ENCODE data around the gene GRHL1. TPM values are rescaled to one million over a fixed set of nuclear protein-coding genes. Genes with fewer than 3 reads are reported as not detected.

Gene GRHL1
- total RNA-seq, 4 donors from 2014 or later = 0.29 to 1.0 (median 0.75) TPM

GRCh38 chr2:10016001-10016801 lies 64.7 kb downstream of the GRHL1 start:
- Histone ChIP-seq H3K4me1 (no peaks in the 10 kb centered on the region), H3K9me3 (no peaks in the 10 kb centered on the region), H3K27ac (no peak overlapping the region), H3K36me3 (no peaks in the 10 kb centered on the region), H3K4me3 (no peak overlapping the region), H3K27me3 (no peaks in the 10 kb centered on the region)
- TF ChIP-seq POLR2A (IDR thresholded peaks at IDR 0.05) = no peak
- no peak for TF ChIP-seq CTCF (IDR thresholded peaks at IDR 0.05 in 4 of 5, conservative IDR thresholded peaks at IDR 0.05 in 1 of 5)
- ATAC-seq (no peak), DNase-seq (no peak)
- intact Hi-C loops (cut with DNase I; ENCODE audit: low total_unique reads) (no loop called here), in situ Hi-C loops (cut with MboI; ENCODE audit: low sequenced_read_pairs in 4 of 4) (no loop called here)

- Histone ChIP-seq H3K4me3 (no peak overlapping the region), H3K27ac (no peak overlapping the region), H3K9me3 (no peaks in the 10 kb centered on the region), H3K36me3 (no peaks in the 10 kb centered on the region), H3K4me1 (no peaks in the 10 kb centered on the region), H3K27me3 (no peaks in the 10 kb centered on the region)
- intact Hi-C loops (cut with DNase I; ENCODE audit: low total_unique reads) (no loop called here), in situ Hi-C loops (cut with MboI; ENCODE audit: low sequenced_read_pairs in 4 of 4) (no loop called here)
- DNase-seq (no peak), ATAC-seq (no peak)
- no peak for TF ChIP-seq POLR2A (IDR thresholded peaks at IDR 0.05)
- TF ChIP-seq CTCF (IDR thresholded peaks at IDR 0.05 in 4 of 5, conservative IDR thresholded peaks at IDR 0.05 in 1 of 5) = no peak
Observed at GRCh38 chr2:10016802-10017258, 65.3 kb downstream of the GRHL1 start.

- no peak for DNase-seq
- in situ Hi-C loops (cut with MboI; ENCODE audit: low sequenced_read_pairs in 4 of 4) = no loop called here
Observed at GRCh38 chr2:10017313-10017941, 65.9 kb downstream of the GRHL1 start.

GRCh38 chr2:10019174-10019573 lies 67.7 kb downstream of the GRHL1 start:
- Histone ChIP-seq H3K4me1 (no peaks in the 10 kb centered on the region), H3K27ac (no peak overlapping the region), H3K36me3 (no peaks in the 10 kb centered on the region), H3K4me3 (no peak overlapping the region), H3K27me3 (no peaks in the 10 kb centered on the region), H3K9me3 (no peaks in the 10 kb centered on the region)
- ATAC-seq = no peak
- intact Hi-C loops (cut with DNase I; ENCODE audit: low total_unique reads) = no loop called here
- TF ChIP-seq POLR2A (IDR thresholded peaks at IDR 0.05) (no peak), CTCF (IDR thresholded peaks at IDR 0.05 in 4 of 5, conservative IDR thresholded peaks at IDR 0.05 in 1 of 5) (no peak)
- in situ Hi-C loops (cut with MboI; ENCODE audit: low sequenced_read_pairs in 4 of 4) = no loop called here
- DNase-seq = no peak

More at GRCh38 chr2:10017313-10017941, 65.9 kb downstream of the GRHL1 start:
- Histone ChIP-seq H3K27ac (no peak overlapping the region), H3K4me1 (no peaks in the 10 kb centered on the region), H3K36me3 (no peaks in the 10 kb centered on the region), H3K9me3 (no peaks in the 10 kb centered on the region), H3K4me3 (no peak overlapping the region), H3K27me3 (no peaks in the 10 kb centered on the region)
- intact Hi-C loops (cut with DNase I; ENCODE audit: low total_unique reads) = no loop called here
- TF ChIP-seq POLR2A (IDR thresholded peaks at IDR 0.05) = no peak
- no peak for TF ChIP-seq CTCF (IDR thresholded peaks at IDR 0.05 in 4 of 5, conservative IDR thresholded peaks at IDR 0.05 in 1 of 5)
- no peak for ATAC-seq
